ENCODE results near the gene RBM28. TPM values are rescaled to one million over a fixed set of nuclear protein-coding genes. Genes with fewer than 3 reads are reported as not detected.

Gene RBM28
- 10 to 100 TPM; 30.4 to 46.6 TPM for total RNA-seq

GRCh38 chr7:128343554-128344430 is at the start of gene RBM28:
Gene RBM28, minus strand, starts transcription at chr7:128343908. Its CDS starts 115 bp downstream, at chr7:128343793.
- Mint-ChIP-seq H3K27ac (peak within 1 kb of the TSS; percentile 90), H3K27me3 (no peaks in the 10 kb centered on the region), H3K4me1 (peaks cover 25% of the 10 kb centered on the region), H3K4me3 (peak within 1 kb of the TSS; percentile 96), H3K36me3 (ENCODE audit: low read depth) (peaks cover 14% of the 10 kb centered on the region), H3K9me3 (no peaks in the 10 kb centered on the region)
- ATAC-seq (replicated peaks), result peak; percentile 95

GRCh38 chr7:128392446-128393327 is 49.0 kb upstream of the RBM28 start:
- ATAC-seq (replicated peaks), result no peak
- Mint-ChIP-seq H3K36me3 (ENCODE audit: low read depth) (peaks cover 24% of the 10 kb centered on the region), H3K27me3 (no peaks in the 10 kb centered on the region), H3K9me3 (no peaks in the 10 kb centered on the region), H3K27ac (no peak overlapping the region), H3K4me1 (no peaks in the 10 kb centered on the region), H3K4me3 (no peak overlapping the region)

GRCh38 chr7:128391805-128392204 is 48.1 kb upstream of the RBM28 start:
- Mint-ChIP-seq H3K4me1 (no peaks in the 10 kb centered on the region), H3K36me3 (ENCODE audit: low read depth) (peaks cover 15% of the 10 kb centered on the region), H3K27ac (no peak overlapping the region), H3K9me3 (no peaks in the 10 kb centered on the region), H3K4me3 (no peak overlapping the region), H3K27me3 (no peaks in the 10 kb centered on the region)
- no peak for ATAC-seq (replicated peaks)

GRCh38 chr7:128390871-128391565 is 47.3 kb upstream of the RBM28 start:
- no peak for ATAC-seq (replicated peaks)
- Mint-ChIP-seq H3K4me3 (no peak overlapping the region), H3K27me3 (no peaks in the 10 kb centered on the region)

GRCh38 chr7:128389618-128390329 is 46.1 kb upstream of the RBM28 start:
- no peaks in the 10 kb centered on the region for H3K9me3 Mint-ChIP-seq
- H3K27me3 Mint-ChIP-seq, result no peaks in the 10 kb centered on the region
- H3K4me1 Mint-ChIP-seq, result no peaks in the 10 kb centered on the region
- H3K27ac Mint-ChIP-seq, result no peak overlapping the region
- H3K36me3 Mint-ChIP-seq (ENCODE audit: low read depth), result peaks cover 6% of the 10 kb centered on the region
- H3K4me3 Mint-ChIP-seq, result no peak overlapping the region
- no peak for ATAC-seq (replicated peaks)

More at GRCh38 chr7:128390871-128391565, 47.3 kb upstream of the RBM28 start:
- H3K27ac Mint-ChIP-seq, result no peak overlapping the region
- H3K9me3 Mint-ChIP-seq, result no peaks in the 10 kb centered on the region
- H3K4me1 Mint-ChIP-seq, result no peaks in the 10 kb centered on the region
- H3K36me3 Mint-ChIP-seq (ENCODE audit: low read depth), result peaks cover 8% of the 10 kb centered on the region

GRCh38 chr7:128389085-128389617 is 45.4 kb upstream of the RBM28 start:
- peaks cover 6% of the 10 kb centered on the region for H3K36me3 Mint-ChIP-seq (ENCODE audit: low read depth)
- no peaks in the 10 kb centered on the region for H3K9me3 Mint-ChIP-seq
- H3K27me3 Mint-ChIP-seq, result no peaks in the 10 kb centered on the region
- H3K4me1 Mint-ChIP-seq, result no peaks in the 10 kb centered on the region
- no peak overlapping the region for H3K27ac Mint-ChIP-seq
- ATAC-seq (replicated peaks), result no peak
- H3K4me3 Mint-ChIP-seq, result no peak overlapping the region

GRCh38 chr7:128388145-128388485 is 44.4 kb upstream of the RBM28 start:
- Mint-ChIP-seq H3K4me1 (no peaks in the 10 kb centered on the region), H3K36me3 (ENCODE audit: low read depth) (peaks cover 4% of the 10 kb centered on the region), H3K27ac (no peak overlapping the region), H3K9me3 (no peaks in the 10 kb centered on the region), H3K27me3 (no peaks in the 10 kb centered on the region), H3K4me3 (no peak overlapping the region)
- ATAC-seq (replicated peaks), result no peak

- peak; percentile 78 for ATAC-seq (replicated peaks)
- no peak overlapping the region for H3K27ac Mint-ChIP-seq
- H3K36me3 Mint-ChIP-seq (ENCODE audit: low read depth), result no peaks in the 10 kb centered on the region
- H3K9me3 Mint-ChIP-seq, result no peaks in the 10 kb centered on the region
- no peaks in the 10 kb centered on the region for H3K27me3 Mint-ChIP-seq
- H3K4me1 Mint-ChIP-seq, result no peaks in the 10 kb centered on the region
- H3K4me3 Mint-ChIP-seq, result no peak overlapping the region
Observed at GRCh38 chr7:128387216-128388144, 43.8 kb upstream of the RBM28 start.

GRCh38 chr7:128385988-128386925 is 42.5 kb upstream of the RBM28 start:
- no peak overlapping the region for H3K27ac Mint-ChIP-seq
- H3K9me3 Mint-ChIP-seq, result no peaks in the 10 kb centered on the region
- no peak overlapping the region for H3K4me3 Mint-ChIP-seq
- no peaks in the 10 kb centered on the region for H3K27me3 Mint-ChIP-seq
- no peak for ATAC-seq (replicated peaks)
- H3K36me3 Mint-ChIP-seq (ENCODE audit: low read depth), result no peaks in the 10 kb centered on the region
- H3K4me1 Mint-ChIP-seq, result no peaks in the 10 kb centered on the region

- Mint-ChIP-seq H3K4me3 (no peak overlapping the region), H3K27ac (no peak overlapping the region), H3K4me1 (no peaks in the 10 kb centered on the region), H3K9me3 (no peaks in the 10 kb centered on the region), H3K36me3 (ENCODE audit: low read depth) (no peaks in the 10 kb centered on the region), H3K27me3 (no peaks in the 10 kb centered on the region)
- ATAC-seq (replicated peaks), result no peak
Observed at GRCh38 chr7:128384726-128385125, 41.0 kb upstream of the RBM28 start.

- Mint-ChIP-seq H3K27me3 (no peaks in the 10 kb centered on the region), H3K9me3 (no peaks in the 10 kb centered on the region), H3K4me3 (no peak overlapping the region), H3K27ac (no peak overlapping the region), H3K36me3 (ENCODE audit: low read depth) (no peaks in the 10 kb centered on the region), H3K4me1 (no peaks in the 10 kb centered on the region)
- no peak for ATAC-seq (replicated peaks)
Observed at GRCh38 chr7:128383776-128384175, 40.1 kb upstream of the RBM28 start.

GRCh38 chr7:128381161-128381821 is 37.6 kb upstream of the RBM28 start:
- peak; percentile 37 for ATAC-seq (replicated peaks)
- Mint-ChIP-seq H3K27me3 (no peaks in the 10 kb centered on the region), H3K27ac (no peak overlapping the region), H3K36me3 (ENCODE audit: low read depth) (no peaks in the 10 kb centered on the region), H3K4me1 (no peaks in the 10 kb centered on the region), H3K9me3 (no peaks in the 10 kb centered on the region), H3K4me3 (no peak overlapping the region)
